Erythroblast (primary cell): Measurements from ENCODE around the gene SIX1.
A peak's percentile ranks its signal among the peaks of the same experiment; 100 is the strongest.

ENCODE experiments used
- DNase-seq, 2 experiments: peaks; one replicate each; lab custom pipeline; 2025; lab: John Stamatoyannopoulos, UW
- GATA1 ChIP-seq: IDR thresholded peaks from 2 replicates; pipeline ENCODE4 v1.6.1; 2011; ENCODE audit warnings: low read depth, mild to moderate bottlenecking, control low read depth, low read length, moderate library complexity
- POLR2A ChIP-seq: IDR thresholded peaks from 2 replicates; pipeline ENCODE4 v1.6.1; 2011; ENCODE audit warnings: mild to moderate bottlenecking, low read length

The SIX1 gene

GRCh38 chr14:60661721-60662120 lies 12.4 kb upstream of the SIX1 start:
- DNase-seq: no peak
- no peak for TF ChIP-seq GATA1
- TF ChIP-seq POLR2A: no peak

DNA sequence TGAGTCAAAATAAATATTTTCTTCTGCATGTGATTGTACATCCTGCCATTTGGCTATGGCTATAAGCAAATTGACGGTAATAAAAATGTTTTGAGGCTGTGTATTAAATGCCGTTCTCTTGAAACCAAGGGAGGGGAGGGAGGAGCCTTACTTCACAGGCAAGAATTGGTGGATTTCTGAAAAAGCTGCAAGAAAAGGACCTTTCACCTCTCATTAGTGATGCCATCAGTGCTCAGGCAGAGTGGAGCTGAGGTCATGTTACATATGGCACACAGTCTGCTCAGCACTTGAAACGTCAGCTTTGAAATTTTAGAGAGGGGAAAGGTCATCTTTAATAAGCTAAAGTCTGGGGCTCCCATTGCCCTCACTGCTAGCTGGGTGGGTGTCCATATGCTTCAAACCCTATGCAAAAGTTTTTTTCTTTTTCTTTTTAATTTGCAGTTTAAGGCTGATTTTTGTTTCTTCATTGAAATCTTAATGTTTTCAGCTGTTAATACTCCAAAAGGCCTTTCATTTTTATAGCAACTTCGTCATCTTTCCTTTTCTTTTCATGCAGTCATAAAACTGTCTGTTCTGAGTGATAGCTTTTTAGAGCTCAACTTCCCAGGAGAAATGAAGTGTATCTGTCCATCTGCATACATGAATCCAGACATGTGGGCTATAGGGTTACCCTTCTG lies 9.8 kb upstream of the SIX1 start:
- DNase-seq: no peak
- TF ChIP-seq POLR2A (no peak), GATA1 (no peak)

GRCh38 chr14:60658211-60658690 lies 9.0 kb upstream of the SIX1 start:
- DNase-seq: no peak
- TF ChIP-seq GATA1: no peak
- TF ChIP-seq POLR2A: no peak

DNA sequence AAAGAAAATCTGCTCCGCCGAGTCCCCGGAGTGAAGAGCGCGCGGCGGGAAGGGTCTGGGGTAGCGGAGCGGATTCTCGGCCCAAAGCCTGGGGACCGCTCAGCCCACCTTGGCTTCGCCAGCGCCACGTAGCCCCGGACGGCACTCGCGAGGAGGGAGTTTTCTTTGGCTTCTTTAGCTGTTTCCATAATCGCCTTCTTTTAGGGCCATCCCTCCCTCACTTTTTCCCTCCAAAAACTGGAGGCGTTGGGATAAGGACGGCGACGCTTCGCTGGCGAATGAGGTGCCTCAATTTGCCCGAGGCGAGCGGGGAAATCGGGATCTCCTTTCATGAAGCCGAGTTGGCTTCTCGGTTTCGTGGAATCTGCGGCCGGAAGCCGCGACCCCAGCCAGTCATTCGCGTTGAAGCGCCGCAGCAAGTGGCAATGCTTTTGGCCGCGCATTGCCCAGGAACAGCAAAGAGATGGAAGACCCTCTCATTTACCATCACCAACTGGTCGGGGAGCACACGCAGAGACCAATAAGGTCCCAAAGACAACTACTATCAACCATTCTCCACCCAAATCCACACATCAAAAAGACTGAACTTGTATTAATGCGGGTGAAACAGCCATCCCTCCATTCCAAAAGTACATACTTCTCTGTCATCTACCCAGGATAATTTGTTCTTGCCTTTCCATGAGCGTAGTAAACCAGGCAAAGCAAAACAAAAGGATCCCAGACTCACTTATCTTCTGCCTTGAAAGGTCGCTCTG lies 8.4 kb upstream of the SIX1 start:
- peak; percentile 23 to 42 for DNase-seq
- TF ChIP-seq GATA1 (no peak), POLR2A (no peak)

- peak; percentile 70 to 75 for DNase-seq
- no peak for TF ChIP-seq GATA1
- no peak for TF ChIP-seq POLR2A
These were observed 7.6 kb upstream of the SIX1 start for GRCh38 chr14:60656686-60657455.

GRCh38 chr14:60655898-60656685 lies 6.8 kb upstream of the SIX1 start:
- DNase-seq: no peak
- TF ChIP-seq GATA1 (no peak), POLR2A (no peak)

DNA sequence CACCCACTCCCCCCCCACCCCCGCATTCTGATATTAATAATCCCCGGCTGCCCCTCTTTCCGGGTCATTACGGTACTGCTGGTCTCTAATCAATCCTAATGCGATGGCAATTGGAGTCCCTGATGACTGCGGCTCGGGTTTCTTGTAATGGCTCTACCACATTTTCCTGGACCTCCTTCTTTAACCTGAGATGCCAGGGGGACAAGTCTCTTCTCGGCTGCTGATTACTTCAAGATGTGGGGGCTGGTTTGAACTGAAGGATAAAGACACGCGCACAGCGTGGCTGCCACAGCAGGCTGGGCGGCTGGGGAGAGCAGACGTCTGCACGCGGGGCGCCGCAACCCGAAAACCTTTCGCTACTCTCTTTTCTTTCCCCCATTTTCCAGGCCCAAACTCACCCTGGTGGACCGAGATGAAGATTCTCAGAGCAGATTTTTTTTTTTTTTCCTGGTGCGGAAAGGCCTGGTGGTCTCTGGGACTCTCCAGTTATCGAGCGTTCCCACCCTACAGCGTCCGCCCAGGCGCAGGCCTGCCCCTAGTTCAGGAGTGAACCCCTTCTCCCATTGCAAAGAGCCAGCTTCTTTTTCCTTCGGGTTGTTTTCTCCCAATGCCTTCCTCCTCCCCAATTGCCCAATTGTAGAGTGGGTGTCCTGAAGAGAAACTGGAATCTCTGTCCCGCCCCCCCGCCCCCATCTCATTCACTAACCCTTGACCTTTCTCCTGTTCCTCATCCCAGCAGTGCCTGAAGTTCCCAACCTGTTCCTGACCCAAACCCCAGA lies 6.0 kb upstream of the SIX1 start:
- no peak for DNase-seq
- TF ChIP-seq POLR2A (no peak), GATA1 (no peak)

DNA sequence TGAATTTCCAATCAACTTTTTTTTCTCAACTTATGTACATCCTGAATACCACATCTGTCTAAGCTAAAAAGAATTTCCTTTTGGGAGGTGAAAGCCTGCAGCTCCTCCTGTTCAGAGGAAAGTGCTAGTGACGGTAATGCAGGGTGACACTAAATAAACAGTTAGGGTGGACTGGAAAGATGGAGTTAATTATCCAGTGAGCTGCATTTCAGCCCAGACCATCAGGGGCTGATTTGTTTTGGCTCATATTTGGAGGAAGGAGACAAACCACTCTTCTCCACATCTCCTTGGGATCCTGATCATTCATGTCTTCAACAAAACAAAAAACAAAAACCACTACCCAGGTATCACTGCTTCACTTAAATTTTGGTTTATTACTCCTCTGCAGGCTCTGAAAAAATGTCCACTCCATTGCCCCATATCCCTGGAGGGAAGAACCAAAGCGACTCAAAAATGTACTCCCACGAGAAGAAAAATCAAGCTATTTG lies 5.1 kb upstream of the SIX1 start:
- no peak for TF ChIP-seq GATA1
- TF ChIP-seq POLR2A: no peak
- no peak for DNase-seq

DNA sequence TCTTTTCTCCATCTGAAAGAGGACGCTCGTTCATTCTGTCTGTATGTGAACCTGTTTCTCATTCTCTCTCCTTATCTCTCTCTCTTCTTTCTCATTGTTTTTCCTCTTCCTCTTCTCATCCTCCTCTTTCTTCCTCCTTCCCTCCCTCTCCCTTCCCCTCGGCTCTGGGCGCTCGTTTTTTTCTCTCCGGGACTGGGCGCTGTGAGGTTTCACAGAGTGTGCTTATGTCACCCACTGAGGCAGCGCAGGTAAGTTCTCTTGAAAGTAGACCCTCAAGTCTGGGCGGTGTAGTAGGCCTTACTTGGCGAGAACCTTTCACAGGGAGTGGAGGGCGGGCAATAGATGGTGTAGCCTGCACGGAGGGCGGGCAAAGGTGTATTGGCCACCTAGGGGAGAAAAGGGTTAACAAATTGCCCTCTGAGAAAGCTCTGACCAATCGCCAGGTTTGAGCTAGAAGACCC lies 4.5 kb upstream of the SIX1 start:
- TF ChIP-seq GATA1 (no peak), POLR2A (no peak)
- no peak for DNase-seq

GRCh38 chr14:60652674-60653651 lies 3.7 kb upstream of the SIX1 start:
- DNase-seq: no peak

More at GRCh38 chr14:60652674-60653651, 3.7 kb upstream of the SIX1 start:
- TF ChIP-seq POLR2A: no peak
- no peak for TF ChIP-seq GATA1
